ENCODE data around the gene ARHGAP26. TPM values are rescaled to one million over a fixed set of nuclear protein-coding genes. Genes with fewer than 3 reads are reported as not detected.

The ARHGAP26 gene
- total RNA-seq, 1 donor from 2014 or later: 8.6 TPM

- H3K4me3 ChIP-seq (ENCODE audit: low read depth, low read length): no peak overlapping the region
- no peak for DNase-seq (ENCODE audit: low read depth)
- no peak for TF ChIP-seq CTCF (IDR thresholded peaks at IDR 0.05; ENCODE audit: insufficient read depth, low read length, poor library complexity, severe bottlenecking)
- H3K27me3 ChIP-seq (ENCODE audit: control insufficient read depth, insufficient read depth, low read length): no peaks in the 10 kb centered on the region
- H3K36me3 ChIP-seq (ENCODE audit: control insufficient read depth, insufficient read depth, low read length): no peaks in the 10 kb centered on the region
These were observed 413.8 kb downstream of the ARHGAP26 start for GRCh38 chr5:143183989-143184388.

GRCh38 chr5:143186623-143187022 is 416.4 kb downstream of the ARHGAP26 start:
- H3K4me3 ChIP-seq (ENCODE audit: low read depth, low read length): no peak overlapping the region
- DNase-seq (ENCODE audit: low read depth): no peak
- no peaks in the 10 kb centered on the region for H3K36me3 ChIP-seq (ENCODE audit: control insufficient read depth, insufficient read depth, low read length)
- TF ChIP-seq CTCF (IDR thresholded peaks at IDR 0.05; ENCODE audit: insufficient read depth, low read length, poor library complexity, severe bottlenecking): no peak
- no peaks in the 10 kb centered on the region for H3K27me3 ChIP-seq (ENCODE audit: control insufficient read depth, insufficient read depth, low read length)

GRCh38 chr5:143187495-143187894 is 417.3 kb downstream of the ARHGAP26 start:
- DNase-seq (ENCODE audit: low read depth): no peak
- Histone ChIP-seq H3K27me3 (ENCODE audit: control insufficient read depth, insufficient read depth, low read length) (no peaks in the 10 kb centered on the region), H3K4me3 (ENCODE audit: low read depth, low read length) (no peak overlapping the region), H3K36me3 (ENCODE audit: control insufficient read depth, insufficient read depth, low read length) (no peaks in the 10 kb centered on the region)
- no peak for TF ChIP-seq CTCF (IDR thresholded peaks at IDR 0.05; ENCODE audit: insufficient read depth, low read length, poor library complexity, severe bottlenecking)

- H3K27me3 ChIP-seq (ENCODE audit: control insufficient read depth, insufficient read depth, low read length): no peaks in the 10 kb centered on the region
- no peak for TF ChIP-seq CTCF (IDR thresholded peaks at IDR 0.05; ENCODE audit: insufficient read depth, low read length, poor library complexity, severe bottlenecking)
- DNase-seq (ENCODE audit: low read depth): no peak
- H3K36me3 ChIP-seq (ENCODE audit: control insufficient read depth, insufficient read depth, low read length): no peaks in the 10 kb centered on the region
- H3K4me3 ChIP-seq (ENCODE audit: low read depth, low read length): no peak overlapping the region
These were observed 417.9 kb downstream of the ARHGAP26 start for GRCh38 chr5:143188083-143188482.

GRCh38 chr5:143188692-143189091 is 418.5 kb downstream of the ARHGAP26 start:
- no peak overlapping the region for H3K4me3 ChIP-seq (ENCODE audit: low read depth, low read length)
- no peak for DNase-seq (ENCODE audit: low read depth)
- no peaks in the 10 kb centered on the region for H3K36me3 ChIP-seq (ENCODE audit: control insufficient read depth, insufficient read depth, low read length)
- no peak for TF ChIP-seq CTCF (IDR thresholded peaks at IDR 0.05; ENCODE audit: insufficient read depth, low read length, poor library complexity, severe bottlenecking)
- no peaks in the 10 kb centered on the region for H3K27me3 ChIP-seq (ENCODE audit: control insufficient read depth, insufficient read depth, low read length)

GRCh38 chr5:143190260-143190810 is 420.2 kb downstream of the ARHGAP26 start:
- Histone ChIP-seq H3K36me3 (ENCODE audit: control insufficient read depth, insufficient read depth, low read length) (no peaks in the 10 kb centered on the region), H3K4me3 (ENCODE audit: low read depth, low read length) (no peak overlapping the region), H3K27me3 (ENCODE audit: control insufficient read depth, insufficient read depth, low read length) (no peaks in the 10 kb centered on the region)
- no peak for DNase-seq (ENCODE audit: low read depth)
- no peak for TF ChIP-seq CTCF (IDR thresholded peaks at IDR 0.05; ENCODE audit: insufficient read depth, low read length, poor library complexity, severe bottlenecking)
